Measurements from ENCODE around the gene A3GALT2.

DNA sequence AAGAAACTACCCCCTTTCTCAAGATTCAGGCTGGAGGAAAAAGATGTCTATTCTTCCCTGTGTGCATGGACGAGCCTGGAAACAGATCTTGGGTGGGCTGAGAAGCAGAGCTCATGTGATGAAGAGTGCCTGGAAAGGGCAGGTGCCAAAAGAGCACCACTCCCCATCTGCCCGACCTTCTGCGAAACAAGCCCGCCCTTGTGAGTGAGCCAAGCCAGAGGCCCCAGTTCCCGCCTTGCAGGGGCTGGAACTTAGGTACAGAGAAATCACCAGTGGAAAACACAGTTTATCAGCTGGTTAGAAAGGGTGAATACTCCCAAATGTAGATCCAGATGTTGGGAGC, 26.7 kb upstream of the A3GALT2 start:
- TF ChIP-seq, protein P1, sequence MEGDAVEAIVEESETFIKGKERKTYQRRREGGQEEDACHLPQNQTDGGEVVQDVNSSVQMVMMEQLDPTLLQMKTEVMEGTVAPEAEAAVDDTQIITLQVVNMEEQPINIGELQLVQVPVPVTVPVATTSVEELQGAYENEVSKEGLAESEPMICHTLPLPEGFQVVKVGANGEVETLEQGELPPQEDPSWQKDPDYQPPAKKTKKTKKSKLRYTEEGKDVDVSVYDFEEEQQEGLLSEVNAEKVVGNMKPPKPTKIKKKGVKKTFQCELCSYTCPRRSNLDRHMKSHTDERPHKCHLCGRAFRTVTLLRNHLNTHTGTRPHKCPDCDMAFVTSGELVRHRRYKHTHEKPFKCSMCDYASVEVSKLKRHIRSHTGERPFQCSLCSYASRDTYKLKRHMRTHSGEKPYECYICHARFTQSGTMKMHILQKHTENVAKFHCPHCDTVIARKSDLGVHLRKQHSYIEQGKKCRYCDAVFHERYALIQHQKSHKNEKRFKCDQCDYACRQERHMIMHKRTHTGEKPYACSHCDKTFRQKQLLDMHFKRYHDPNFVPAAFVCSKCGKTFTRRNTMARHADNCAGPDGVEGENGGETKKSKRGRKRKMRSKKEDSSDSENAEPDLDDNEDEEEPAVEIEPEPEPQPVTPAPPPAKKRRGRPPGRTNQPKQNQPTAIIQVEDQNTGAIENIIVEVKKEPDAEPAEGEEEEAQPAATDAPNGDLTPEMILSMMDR (IDR thresholded peaks at IDR 0.05; ENCODE audit: low read depth, low read length, poor library complexity, severe bottlenecking), result no peak
- TF ChIP-seq EZH2phosphoT487 (IDR thresholded peaks at IDR 0.05; ENCODE audit: borderline replicate concordance, low read length), result no peak
